ENCODE results near the gene EXOSC7.

GRCh38 chr3:45027441-45027840 lies 51.4 kb downstream of the EXOSC7 start:
- no peak for TF ChIP-seq CTCF (IDR thresholded peaks at IDR 0.05; ENCODE audit: poor library complexity, severe bottlenecking)
- no peak for TF ChIP-seq MXI1 (conservative IDR thresholded peaks at IDR 0.05; ENCODE audit: poor library complexity, severe bottlenecking)
- TF ChIP-seq POLR2AphosphoS5 (IDR thresholded peaks at IDR 0.05): no peak
